Keratinocyte (primary cell): ENCODE measurements around the gene ABCD1. TPM values are rescaled to one million over a fixed set of nuclear protein-coding genes. Genes with fewer than 3 reads are reported as not detected.

Experiments used
- DNase-seq: peaks from one replicate; pipeline ENCODE4 v3.0.0-alpha.2; 2011; ENCODE audit warnings: low read depth, missing footprints, low spot score
- FAIRE-seq: peaks from 2 replicates; lab custom pipeline; 2011; peaks lifted over from hg19 to GRCh38; lab: Jason Lieb, UNC
- H2AFZ ChIP-seq: 2 replicates; pipeline ENCODE4 v1.6.0; 2012; ENCODE audit warnings: low read length, control low read depth, inconsistent platforms; ENCODE audit not compliant: control insufficient read depth
- H3K27ac ChIP-seq: 2 replicates; pipeline ENCODE4 v1.5.1; 2011; ENCODE audit warnings: low read length; ENCODE audit not compliant: control insufficient read depth, insufficient read depth
- H3K27me3 ChIP-seq: 3 replicates; pipeline ENCODE4 v1.6.0; 2011; ENCODE audit warnings: low read length; ENCODE audit not compliant: control insufficient read depth, insufficient read depth; ENCODE audit errors: extremely low read depth
- H3K36me3 ChIP-seq, 2 experiments: 2 replicates in 1 of 2; 3 replicates in 1 of 2; pipeline ENCODE4 v1.5.1; 2011; ENCODE audit warnings: low read length in 2 of 2, mild to moderate bottlenecking in 1 of 2; ENCODE audit not compliant: control insufficient read depth in 2 of 2, insufficient read depth in 2 of 2; ENCODE audit errors: extremely low read depth in 1 of 2
- H3K4me1 ChIP-seq: 3 replicates; pipeline ENCODE4 v1.5.1; 2011; ENCODE audit warnings: low read length; ENCODE audit not compliant: control insufficient read depth, insufficient read depth; ENCODE audit errors: extremely low read depth
- H3K4me2 ChIP-seq: 3 replicates; pipeline ENCODE4 v1.6.0; 2011; ENCODE audit warnings: low read depth, low read length; ENCODE audit not compliant: control insufficient read depth, insufficient read depth; ENCODE audit errors: extremely low read depth
- H3K4me3 ChIP-seq, 3 experiments: fragments of 200-600 bp in 1 of 3; sonication (generic) in 1 of 3; 2 replicates in 2 of 3; 3 replicates in 1 of 3; pipeline ENCODE4 v1.5.1; 2011 to 2016; ENCODE audit warnings: low read length in 3 of 3, mild to moderate bottlenecking in 3 of 3, control low read depth in 2 of 3, inconsistent platforms in 1 of 3, low read depth in 1 of 3, mixed read lengths in 1 of 3, mixed run types in 1 of 3, moderate library complexity in 1 of 3; ENCODE audit not compliant: control insufficient read depth in 2 of 3, insufficient read depth in 2 of 3; ENCODE audit errors: extremely low read depth in 1 of 3
- H3K79me2 ChIP-seq: 2 replicates; pipeline ENCODE4 v1.6.0; 2012; ENCODE audit warnings: low read length; ENCODE audit not compliant: control insufficient read depth, insufficient read depth
- H3K9ac ChIP-seq: 3 replicates; pipeline ENCODE4 v1.6.0; 2011; ENCODE audit warnings: low read length; ENCODE audit not compliant: control insufficient read depth, insufficient read depth; ENCODE audit errors: extremely low read depth
- H3K9me1 ChIP-seq: 3 replicates; pipeline ENCODE4 v1.6.0; 2011; ENCODE audit warnings: low read length; ENCODE audit not compliant: control insufficient read depth, insufficient read depth; ENCODE audit errors: extremely low read depth
- H3K9me3 ChIP-seq: 2 replicates; pipeline ENCODE4 v1.5.1; 2012; ENCODE audit warnings: low read depth, low read length; ENCODE audit not compliant: control insufficient read depth
- H4K20me1 ChIP-seq: 3 replicates; pipeline ENCODE4 v1.6.0; 2011; ENCODE audit warnings: low read length; ENCODE audit not compliant: control insufficient read depth, insufficient read depth; ENCODE audit errors: extremely low read depth
- EZH2 ChIP-seq: IDR thresholded peaks from one replicate; pipeline ENCODE4 v1.6.1; 2012; ENCODE audit warnings: inconsistent platforms, mild to moderate bottlenecking, low read length, moderate library complexity
- dilution Hi-C: fragments of 300-500 bp; cut with MboI; formaldehyde crosslinking; loops from one replicate; pipeline ENCODE4 v1.7.0; 2020; ENCODE audit warnings: low sequenced_read_pairs; ENCODE audit not compliant: extremely low pct_ligation_motif_present
- polyA plus RNA-seq, 5 experiments: library from polyadenylated mRNA; depleted of rRNA in 3 of 5; stranded (reverse) in 3 of 5; stranded (forward) in 1 of 5; unstranded in 1 of 5; fragments of >200 nt; gene quantifications; 1 replicate in 1 of 5; 2 replicates in 3 of 5; 3 replicates in 1 of 5; pipeline versions ENCODE4 v1.2.1 to v1.2.3, GENCODE V29; 2011 to 2012; ENCODE audit warnings: missing spikeins in 2 of 5, low read depth in 1 of 5, low replicate concordance in 1 of 5
- TF ChIP-seq, protein P1 (sequence below), 3 experiments: IDR thresholded peaks in 1 of 3; conservative IDR thresholded peaks in 1 of 3; optimal IDR thresholded peaks in 1 of 3; 2 replicates in 2 of 3; 3 replicates in 1 of 3; pipeline versions ENCODE3 to v1.5.1; 2011; ENCODE audit warnings: low read length in 3 of 3, mild to moderate bottlenecking in 3 of 3, moderate library complexity in 2 of 3, control low read depth in 1 of 3, inconsistent platforms in 1 of 3; ENCODE audit not compliant: insufficient read depth in 2 of 3; ENCODE audit errors: extremely low read depth in 1 of 3

Gene ABCD1
- polyA plus RNA-seq, 1 donor (not counting 4 experiments of a cell fraction or from before 2014, with no cell fraction given): 0.81 TPM

- dilution Hi-C loops: no loop called here
- Histone ChIP-seq H3K9me3 (no peaks in the 10 kb centered on the region), H3K4me1 (peaks cover 28% of the 10 kb centered on the region), H2AFZ (no peak overlapping the region), H3K9me1 (no peaks in the 10 kb centered on the region), H3K9ac (no peak overlapping the region), H3K79me2 (peaks cover 17% of the 10 kb centered on the region), H3K27me3 (no peaks in the 10 kb centered on the region), H4K20me1 (peaks cover 2% of the 10 kb centered on the region), H3K4me2 (peak overlapping the region; percentile 16), H3K27ac (no peak overlapping the region), H3K36me3 (peaks cover under 1 to 3% of the 10 kb centered on the region in 2 experiments), H3K4me3 (peak overlapping the region in 1 of 3 experiments; percentile 6)
- no peak for FAIRE-seq
- TF ChIP-seq, protein P1, sequence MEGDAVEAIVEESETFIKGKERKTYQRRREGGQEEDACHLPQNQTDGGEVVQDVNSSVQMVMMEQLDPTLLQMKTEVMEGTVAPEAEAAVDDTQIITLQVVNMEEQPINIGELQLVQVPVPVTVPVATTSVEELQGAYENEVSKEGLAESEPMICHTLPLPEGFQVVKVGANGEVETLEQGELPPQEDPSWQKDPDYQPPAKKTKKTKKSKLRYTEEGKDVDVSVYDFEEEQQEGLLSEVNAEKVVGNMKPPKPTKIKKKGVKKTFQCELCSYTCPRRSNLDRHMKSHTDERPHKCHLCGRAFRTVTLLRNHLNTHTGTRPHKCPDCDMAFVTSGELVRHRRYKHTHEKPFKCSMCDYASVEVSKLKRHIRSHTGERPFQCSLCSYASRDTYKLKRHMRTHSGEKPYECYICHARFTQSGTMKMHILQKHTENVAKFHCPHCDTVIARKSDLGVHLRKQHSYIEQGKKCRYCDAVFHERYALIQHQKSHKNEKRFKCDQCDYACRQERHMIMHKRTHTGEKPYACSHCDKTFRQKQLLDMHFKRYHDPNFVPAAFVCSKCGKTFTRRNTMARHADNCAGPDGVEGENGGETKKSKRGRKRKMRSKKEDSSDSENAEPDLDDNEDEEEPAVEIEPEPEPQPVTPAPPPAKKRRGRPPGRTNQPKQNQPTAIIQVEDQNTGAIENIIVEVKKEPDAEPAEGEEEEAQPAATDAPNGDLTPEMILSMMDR (optimal IDR thresholded peaks at IDR 0.05 in 1 of 3, IDR thresholded peaks at IDR 0.05 in 1 of 3, conservative IDR thresholded peaks at IDR 0.05 in 1 of 3; ENCODE audit: extremely low read depth in 1 of 3, insufficient read depth in 2 of 3, low read length in 3 of 3): no peak
- TF ChIP-seq EZH2: no peak
- DNase-seq: no peak
Observed at GRCh38 chrX:153725832-153726285, 1.2 kb downstream of the ABCD1 start.

- no peak for FAIRE-seq
- no peak for TF ChIP-seq EZH2
- TF ChIP-seq, protein P1 (optimal IDR thresholded peaks at IDR 0.05 in 1 of 3, IDR thresholded peaks at IDR 0.05 in 1 of 3, conservative IDR thresholded peaks at IDR 0.05 in 1 of 3; ENCODE audit: extremely low read depth in 1 of 3, insufficient read depth in 2 of 3, low read length in 3 of 3): no peak
- Histone ChIP-seq H3K9ac (peak overlapping the region; percentile 9), H3K4me2 (peak overlapping the region; percentile 54), H3K4me3 (peak overlapping the region in 1 of 3 experiments; percentile 6), H3K79me2 (peaks cover 17% of the 10 kb centered on the region), H3K9me3 (no peaks in the 10 kb centered on the region), H2AFZ (peak overlapping the region; percentile 9), H3K9me1 (no peaks in the 10 kb centered on the region), H3K27ac (no peak overlapping the region), H3K27me3 (no peaks in the 10 kb centered on the region), H4K20me1 (peaks cover 2% of the 10 kb centered on the region), H3K36me3 (peaks cover 0 to 3% of the 10 kb centered on the region in 2 experiments), H3K4me1 (peaks cover 28% of the 10 kb centered on the region)
- DNase-seq: no peak
- dilution Hi-C loops: no loop called here
Observed at GRCh38 chrX:153726286-153727122, 1.8 kb downstream of the ABCD1 start.
